Smooth muscle cell (in vitro differentiated cells): ENCODE results near the gene PSMB7. TPM values are rescaled to one million over a fixed set of nuclear protein-coding genes. Genes with fewer than 3 reads are reported as not detected.

Experiments used
- DNase-seq: peaks from one replicate; lab custom pipeline; 2025; ENCODE audit not compliant: unreplicated experiment; lab: John Stamatoyannopoulos, UW
- H2AFZ ChIP-seq: fragments of 200-600 bp; sonication (generic); 2 replicates; pipeline ENCODE4 v1.6.0; 2016; ENCODE audit warnings: antibody characterized with exemption, low read depth, mild to moderate bottlenecking
- H3F3A ChIP-seq: fragments of 200-600 bp; sonication (generic); 2 replicates; pipeline ENCODE4 v1.6.0; 2017; ENCODE audit warnings: antibody characterized with exemption, low read depth
- H3K27ac ChIP-seq: fragments of 200-600 bp; sonication (generic); 2 replicates; pipeline ENCODE4 v1.5.1; 2016; ENCODE audit warnings: low read depth, mild to moderate bottlenecking
- H3K27me3 ChIP-seq: fragments of 200-600 bp; sonication (generic); 2 replicates; pipeline ENCODE4 v1.6.1; 2016; ENCODE audit warnings: low read depth, mild to moderate bottlenecking
- H3K36me3 ChIP-seq: fragments of 200-600 bp; sonication (generic); 2 replicates; pipeline ENCODE4 v1.5.1; 2016; ENCODE audit warnings: low read depth
- H3K4me1 ChIP-seq: fragments of 200-600 bp; sonication (generic); 2 replicates; pipeline ENCODE4 v1.5.1; 2016; ENCODE audit warnings: low read depth
- H3K4me2 ChIP-seq: fragments of 200-600 bp; sonication (generic); 2 replicates; pipeline ENCODE4 v1.6.0; 2016; ENCODE audit warnings: mild to moderate bottlenecking
- H3K4me3 ChIP-seq: fragments of 200-600 bp; sonication (generic); 2 replicates; pipeline ENCODE4 v1.5.1; 2016; ENCODE audit warnings: mild to moderate bottlenecking
- H3K79me2 ChIP-seq: fragments of 200-600 bp; sonication (generic); 2 replicates; pipeline ENCODE4 v1.6.0; 2016; ENCODE audit warnings: low read depth, mild to moderate bottlenecking
- H3K9ac ChIP-seq: fragments of 200-600 bp; sonication (generic); 2 replicates; pipeline ENCODE4 v1.6.0; 2016; ENCODE audit warnings: low read depth
- H3K9me3 ChIP-seq: fragments of 200-600 bp; sonication (generic); replicated peaks from 2 replicates; pipeline ENCODE4 v1.5.1; 2016; ENCODE audit warnings: low read depth
- H4K20me1 ChIP-seq: fragments of 200-600 bp; sonication (generic); 2 replicates; pipeline ENCODE4 v1.6.0; 2016; ENCODE audit warnings: low read depth
- WGBS: methylation state at CpG from one replicate; pipeline ENCODE4 v1.1.7; 2016; ENCODE audit warnings: low lambda C conversion rate; 5-methylcytosine and 5-hydroxymethylcytosine counted together
- polyA plus RNA-seq: library from polyadenylated mRNA; unstranded; fragments of >200 nt; fragmentation: Nextera tagmentation; extraction: Ambion mirVana; gene quantifications from 2 replicates; pipeline ENCODE4 v1.2.1, GENCODE V29; 2016
- total RNA-seq: library from RNA; depleted of rRNA; stranded (reverse); fragments of >200 nt; gene quantifications from 2 replicates; pipeline ENCODE4 v1.2.3, GENCODE V29; 2014
- TF ChIP-seq, protein P1 (sequence below): fragments of 200-600 bp; sonication (generic); IDR thresholded peaks from 2 replicates; pipeline ENCODE4 v1.5.1; 2017; ENCODE audit warnings: borderline replicate concordance, mild to moderate bottlenecking, antibody characterized with exemption; ENCODE audit not compliant: insufficient read depth, poor library complexity, severe bottlenecking

Gene PSMB7
- total and polyA plus RNA-seq, 2 experiments from 2014 or later, result 246 to 302 TPM

DNA sequence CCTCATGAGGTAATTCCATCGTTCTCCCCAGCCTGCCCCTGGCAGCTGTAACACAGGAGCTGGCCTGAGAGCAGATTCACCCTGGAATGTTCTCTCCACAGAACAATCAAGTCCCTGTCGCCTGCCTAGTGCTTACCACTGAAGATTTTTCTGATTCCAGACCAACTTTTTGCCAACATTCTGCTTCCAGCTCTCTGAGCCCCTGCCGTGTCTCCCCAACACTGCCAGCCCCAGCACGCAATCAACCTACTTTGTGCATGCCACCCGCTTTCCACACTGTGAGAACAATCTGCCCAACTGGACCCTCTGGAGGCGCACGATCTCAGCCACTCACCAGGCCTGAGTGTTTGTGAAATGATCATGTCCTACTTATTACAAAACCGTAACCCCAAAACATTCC is 62.6 kb downstream of the PSMB7 start:
- 97% methylated on average over 8 of the region's 8 CpGs for whole genome bisulfite sequencing
- no peak overlapping the region for H3K27ac ChIP-seq

DNA sequence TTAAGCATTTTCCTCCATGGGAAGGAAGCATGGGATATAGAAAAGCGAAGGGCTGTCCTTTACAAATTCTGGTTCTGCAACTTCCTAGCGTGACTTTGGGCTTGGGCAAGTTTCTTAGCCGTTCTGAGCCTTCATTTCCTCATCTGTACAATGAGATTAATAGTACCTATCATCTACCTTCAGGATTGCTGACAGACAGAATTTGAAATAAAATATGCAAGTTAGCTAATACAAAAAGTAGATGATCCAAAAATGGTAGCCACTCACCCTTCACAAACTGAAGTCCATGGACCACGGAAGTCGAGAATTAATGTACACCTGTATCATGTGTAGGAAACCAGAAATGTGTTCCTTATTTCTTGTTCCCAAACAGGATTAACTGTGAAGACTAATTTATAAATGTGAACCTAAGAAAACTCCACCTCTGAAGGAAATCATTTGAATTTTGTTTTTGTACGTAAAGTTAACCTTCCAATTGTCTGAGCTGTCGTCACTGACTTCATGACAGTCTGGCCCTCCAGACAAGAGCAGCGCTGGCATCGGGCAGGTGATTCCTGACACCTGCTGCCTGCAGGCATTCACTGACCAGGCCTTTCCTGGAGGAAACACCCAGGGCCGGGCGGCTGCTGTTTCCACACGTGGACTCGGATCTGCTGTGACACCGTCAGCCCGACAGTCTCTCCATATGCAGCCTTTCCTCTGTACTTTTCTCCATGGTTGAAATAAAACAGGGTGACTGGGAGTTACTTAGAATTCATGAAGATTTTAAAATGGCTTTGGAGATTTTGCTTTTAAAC is 63.4 kb downstream of the PSMB7 start:
- WGBS, result 93% methylated on average over 15 of the region's 15 CpGs
- H3K4me2 ChIP-seq, result no peak overlapping the region
- H3K9me3 ChIP-seq, result no peaks in the 10 kb centered on the region
- H4K20me1 ChIP-seq, result peaks cover 89% of the 10 kb centered on the region
- H3K36me3 ChIP-seq, result peaks cover 6% of the 10 kb centered on the region
- peaks cover 5% of the 10 kb centered on the region for H3F3A ChIP-seq
- no peaks in the 10 kb centered on the region for H3K4me1 ChIP-seq
- H3K79me2 ChIP-seq, result no peaks in the 10 kb centered on the region
- no peak overlapping the region for H3K4me3 ChIP-seq
- H3K9ac ChIP-seq, result no peak overlapping the region
- no peaks in the 10 kb centered on the region for H3K27me3 ChIP-seq
- DNase-seq, result no peak
- no peak overlapping the region for H2AFZ ChIP-seq
- H3K27ac ChIP-seq, result no peak overlapping the region
- TF ChIP-seq, protein P1, sequence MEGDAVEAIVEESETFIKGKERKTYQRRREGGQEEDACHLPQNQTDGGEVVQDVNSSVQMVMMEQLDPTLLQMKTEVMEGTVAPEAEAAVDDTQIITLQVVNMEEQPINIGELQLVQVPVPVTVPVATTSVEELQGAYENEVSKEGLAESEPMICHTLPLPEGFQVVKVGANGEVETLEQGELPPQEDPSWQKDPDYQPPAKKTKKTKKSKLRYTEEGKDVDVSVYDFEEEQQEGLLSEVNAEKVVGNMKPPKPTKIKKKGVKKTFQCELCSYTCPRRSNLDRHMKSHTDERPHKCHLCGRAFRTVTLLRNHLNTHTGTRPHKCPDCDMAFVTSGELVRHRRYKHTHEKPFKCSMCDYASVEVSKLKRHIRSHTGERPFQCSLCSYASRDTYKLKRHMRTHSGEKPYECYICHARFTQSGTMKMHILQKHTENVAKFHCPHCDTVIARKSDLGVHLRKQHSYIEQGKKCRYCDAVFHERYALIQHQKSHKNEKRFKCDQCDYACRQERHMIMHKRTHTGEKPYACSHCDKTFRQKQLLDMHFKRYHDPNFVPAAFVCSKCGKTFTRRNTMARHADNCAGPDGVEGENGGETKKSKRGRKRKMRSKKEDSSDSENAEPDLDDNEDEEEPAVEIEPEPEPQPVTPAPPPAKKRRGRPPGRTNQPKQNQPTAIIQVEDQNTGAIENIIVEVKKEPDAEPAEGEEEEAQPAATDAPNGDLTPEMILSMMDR, result no peak

More for the DNA sequence above, 62.6 kb downstream of the PSMB7 start:
- Histone ChIP-seq H3K9me3 (no peaks in the 10 kb centered on the region), H4K20me1 (peaks cover 92% of the 10 kb centered on the region), H2AFZ (no peak overlapping the region), H3K9ac (no peak overlapping the region), H3F3A (peaks cover 5% of the 10 kb centered on the region), H3K79me2 (no peaks in the 10 kb centered on the region), H3K4me2 (no peak overlapping the region), H3K27me3 (no peaks in the 10 kb centered on the region), H3K4me1 (no peaks in the 10 kb centered on the region), H3K36me3 (peaks cover 6% of the 10 kb centered on the region), H3K4me3 (no peak overlapping the region)
- no peak for DNase-seq
- TF ChIP-seq, protein P1, result no peak

DNA sequence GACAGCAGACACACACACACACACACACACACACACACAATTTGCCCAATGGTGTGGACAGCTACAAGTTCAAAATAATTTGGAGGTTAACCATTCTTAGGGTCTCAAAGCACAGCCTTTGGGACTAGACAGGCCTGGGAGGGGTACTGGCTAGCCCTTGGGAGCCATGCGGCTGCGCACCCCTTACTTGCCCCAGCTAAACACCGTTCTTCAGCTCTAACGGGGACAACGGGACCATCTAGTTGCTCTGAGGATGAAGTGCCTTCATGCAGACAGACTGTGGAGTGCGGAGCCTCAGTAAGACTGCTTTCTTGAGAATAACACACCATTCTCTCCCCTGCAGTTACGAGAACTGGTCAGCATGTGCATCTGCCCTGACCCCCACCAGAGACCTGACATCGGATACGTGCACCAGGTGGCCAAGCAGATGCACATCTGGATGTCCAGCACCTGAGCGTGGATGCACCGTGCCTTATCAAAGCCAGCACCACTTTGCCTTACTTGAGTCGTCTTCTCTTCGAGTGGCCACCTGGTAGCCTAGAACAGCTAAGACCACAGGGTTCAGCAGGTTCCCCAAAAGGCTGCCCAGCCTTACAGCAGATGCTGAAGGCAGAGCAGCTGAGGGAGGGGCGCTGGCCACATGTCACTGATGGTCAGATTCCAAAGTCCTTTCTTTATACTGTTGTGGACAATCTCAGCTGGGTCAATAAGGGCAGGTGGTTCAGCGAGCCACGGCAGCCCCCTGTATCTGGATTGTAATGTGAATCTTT is 64.6 kb downstream of the PSMB7 start:
- no peaks in the 10 kb centered on the region for H3K4me1 ChIP-seq
- no peak overlapping the region for H3K9ac ChIP-seq
- H3K27me3 ChIP-seq, result no peaks in the 10 kb centered on the region
- peaks cover 88% of the 10 kb centered on the region for H4K20me1 ChIP-seq
- H3K4me3 ChIP-seq, result no peak overlapping the region
- WGBS, result 98% methylated on average over 16 of the region's 16 CpGs
- peaks cover 6% of the 10 kb centered on the region for H3K36me3 ChIP-seq
- H2AFZ ChIP-seq, result no peak overlapping the region
- no peak for DNase-seq
- no peaks in the 10 kb centered on the region for H3K79me2 ChIP-seq
- H3K9me3 ChIP-seq, result no peaks in the 10 kb centered on the region
- H3K27ac ChIP-seq, result no peak overlapping the region
- H3F3A ChIP-seq, result peaks cover 5% of the 10 kb centered on the region
- H3K4me2 ChIP-seq, result no peak overlapping the region
- TF ChIP-seq, protein P1, result no peak
